Activated CD4-positive, alpha-beta T cell treated with anti-CD3 and anti-CD28 coated beads for 24 hours (primary cell): ENCODE measurements around the gene ARHGAP10.

Experiments
- DNase-seq, 2 donors: peaks; one replicate each; pipeline ENCODE4 v3.0.0-alpha.2; 2020; ENCODE audit warnings: low read depth in 2 of 2

ARHGAP10 gene

DNA sequence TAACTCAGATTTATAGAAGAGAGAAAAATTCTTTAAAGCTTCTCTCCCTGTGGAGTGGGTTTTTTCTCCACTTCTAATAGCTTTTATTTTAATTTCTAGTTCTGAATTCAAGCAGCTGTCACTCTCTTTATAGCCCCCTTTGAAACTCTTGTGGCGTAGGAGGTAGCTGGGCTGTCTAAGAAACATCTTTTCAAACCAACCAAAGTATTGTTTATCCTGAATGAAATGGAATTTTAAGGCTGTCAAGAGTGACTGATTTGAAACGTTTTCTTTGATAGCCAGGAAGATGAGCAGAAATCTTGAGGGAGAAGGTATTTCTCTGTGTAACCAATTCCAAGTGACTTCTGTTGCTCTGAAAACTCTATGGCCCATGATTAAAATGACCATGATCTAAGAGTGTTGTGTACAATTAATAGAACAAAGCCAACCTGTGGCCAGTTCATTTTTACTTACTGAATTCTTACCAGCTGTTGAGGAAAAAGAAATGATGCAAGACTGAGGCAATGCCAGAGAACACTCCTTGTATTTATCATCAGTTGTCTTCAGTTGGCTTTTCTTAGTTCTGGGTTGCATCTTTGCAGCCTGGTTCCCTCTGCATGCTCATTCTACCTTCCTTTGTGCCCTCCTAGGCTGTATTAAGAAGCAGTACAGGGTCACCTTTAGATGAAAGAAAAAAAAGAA lies 298.4 kb downstream of the ARHGAP10 start:
- no peak for DNase-seq

DNA sequence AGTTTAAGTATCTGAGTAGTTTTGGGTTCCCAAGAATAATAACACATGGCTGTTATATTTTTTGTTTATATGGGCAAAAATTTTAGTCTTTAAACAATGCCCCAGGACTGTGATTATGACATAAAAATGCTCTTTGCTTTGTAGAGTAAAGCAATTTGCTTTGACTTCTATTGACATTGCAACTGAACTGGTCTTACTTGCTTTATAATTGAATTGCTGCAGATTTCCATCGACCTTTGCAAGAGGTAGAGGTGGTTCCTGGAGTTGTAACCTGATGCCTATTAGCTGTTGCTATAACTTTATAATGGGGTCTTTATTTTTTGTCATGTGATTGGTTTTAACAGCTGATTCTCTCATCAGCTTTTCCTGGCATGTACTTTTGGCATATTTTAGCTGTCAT lies 302.9 kb downstream of the ARHGAP10 start:
- DNase-seq, result no peak

DNA sequence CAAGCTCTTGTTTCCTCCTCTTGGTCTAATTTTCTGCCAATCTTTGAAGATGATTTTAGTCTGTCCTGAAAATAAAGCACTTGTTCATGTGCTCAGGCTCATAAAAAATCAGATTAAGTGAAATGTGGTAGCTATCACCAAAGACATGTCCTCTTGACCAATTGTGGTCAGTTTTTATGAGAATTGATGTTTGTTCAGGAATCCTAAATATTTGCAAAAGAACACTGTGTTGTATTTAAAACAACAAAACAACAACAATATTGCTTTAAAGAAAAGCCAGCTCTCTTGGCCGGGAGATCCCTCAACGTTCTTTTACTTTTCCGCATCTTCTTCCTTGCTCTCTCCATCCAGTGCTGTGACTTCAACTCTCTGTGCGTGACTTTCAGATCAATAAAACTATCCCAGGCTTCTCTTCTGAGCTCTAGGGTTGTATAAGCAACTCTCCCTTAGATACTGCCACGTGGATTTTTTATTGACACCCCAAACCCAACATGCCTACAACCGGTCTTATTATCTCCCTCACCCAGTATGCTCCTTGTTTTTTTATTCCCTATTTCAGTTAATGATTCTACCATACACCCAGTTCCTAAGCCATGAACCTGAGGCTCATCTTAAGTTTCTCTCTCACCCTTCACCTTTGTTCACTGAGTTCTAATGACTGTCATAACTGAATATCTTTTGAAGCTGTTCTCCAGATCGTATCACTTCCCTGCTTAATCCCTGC lies 309.9 kb downstream of the ARHGAP10 start:
- DNase-seq, result no peak

DNA sequence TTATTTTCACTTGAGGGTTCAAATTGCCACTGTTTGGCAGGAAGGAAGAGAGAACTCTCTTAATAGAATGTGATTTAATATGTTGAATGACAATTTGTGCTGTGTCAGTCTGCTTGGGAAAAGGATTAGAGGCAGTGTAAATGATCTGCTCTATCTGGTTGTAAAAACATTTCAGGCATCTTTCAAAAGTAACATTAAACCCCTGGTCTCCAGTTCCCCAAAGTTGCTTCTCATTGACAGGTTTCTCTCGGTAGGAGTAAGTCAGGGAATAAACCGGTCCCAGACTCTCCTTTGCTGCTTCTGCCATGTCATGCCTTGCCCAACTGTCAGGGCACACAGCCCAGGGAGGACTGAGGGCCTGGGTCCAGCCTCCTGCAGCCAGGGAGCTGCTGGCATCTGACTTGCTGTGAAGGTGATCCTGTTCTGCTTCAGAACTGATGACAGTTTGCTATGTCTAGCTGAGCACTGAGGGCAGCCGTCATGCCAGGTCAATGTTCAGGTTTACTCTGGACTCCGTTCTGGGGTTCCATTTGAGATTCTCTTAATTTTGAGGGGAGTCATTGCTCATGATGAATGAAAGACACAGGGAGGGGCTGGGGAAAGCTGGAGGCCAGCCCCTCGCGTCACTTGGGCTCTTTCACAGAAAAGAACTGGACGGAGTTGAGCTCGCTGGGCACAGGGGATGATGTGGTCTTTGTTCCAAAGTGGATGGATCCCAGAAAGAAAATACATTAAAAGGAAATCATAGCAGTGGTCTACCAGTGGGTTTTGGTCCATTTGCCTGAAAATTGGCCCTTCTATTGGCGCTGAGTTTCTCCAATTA lies 312.4 kb downstream of the ARHGAP10 start:
- no peak for DNase-seq

DNA sequence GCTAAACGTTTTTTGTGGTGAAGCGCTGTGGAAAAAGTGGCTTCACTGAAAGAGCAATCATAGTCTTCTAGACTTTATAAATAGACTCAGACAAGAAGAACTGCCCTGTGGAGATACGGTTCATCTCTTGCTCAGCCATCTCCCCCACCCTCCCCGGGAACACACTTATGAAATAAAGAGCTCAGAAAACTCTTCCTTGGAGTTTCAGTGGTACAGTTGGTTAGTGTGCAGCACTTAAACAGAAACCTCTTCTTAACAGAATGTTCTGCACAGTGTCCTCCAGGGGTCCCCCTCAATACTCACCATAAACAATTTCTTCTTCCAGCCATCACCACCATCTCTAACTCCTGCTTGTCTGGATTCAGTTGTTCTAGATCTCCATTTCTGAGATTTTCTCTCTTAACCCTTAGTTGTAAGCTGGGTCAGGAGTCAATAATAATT lies 313.0 kb downstream of the ARHGAP10 start:
- DNase-seq, result no peak

DNA sequence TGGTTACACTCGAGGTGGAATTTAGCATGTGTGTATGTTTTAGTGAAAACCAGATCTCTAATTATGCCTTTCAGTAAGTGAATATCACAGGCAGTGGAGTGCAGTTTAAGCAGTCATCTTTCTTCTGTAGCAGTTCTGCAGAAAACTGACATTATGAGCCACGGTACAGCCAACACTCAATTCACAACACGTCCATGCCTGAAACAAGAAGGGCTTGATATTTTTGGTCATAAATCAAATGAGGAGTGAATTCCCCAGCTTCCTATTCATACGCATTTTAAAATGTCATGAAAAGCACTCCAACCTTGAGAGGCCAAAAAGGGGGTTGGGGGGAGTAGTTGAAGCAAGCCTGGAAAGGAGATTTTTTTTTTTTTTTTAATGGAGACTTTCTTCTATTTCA lies 316.7 kb downstream of the ARHGAP10 start:
- no peak for DNase-seq

DNA sequence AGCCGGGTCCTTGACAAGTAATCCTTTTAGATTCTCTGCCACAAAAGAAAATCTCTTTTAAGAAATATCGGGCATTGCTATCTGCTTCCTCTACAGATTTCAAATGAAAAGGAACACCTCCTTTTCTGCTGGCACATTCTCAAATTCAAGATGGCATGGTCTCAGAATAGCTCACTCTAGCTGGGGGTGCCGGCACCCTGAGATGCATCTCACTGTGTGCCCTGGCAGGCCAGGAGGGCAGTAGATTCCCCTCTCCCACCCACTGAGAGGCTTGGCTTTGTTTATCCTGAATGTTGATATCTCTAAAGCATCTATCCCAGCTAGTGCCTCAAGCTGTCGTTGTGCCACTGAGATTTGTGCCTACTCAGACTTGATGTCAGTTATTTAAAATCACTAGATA lies 319.5 kb downstream of the ARHGAP10 start:
- no peak for DNase-seq

DNA sequence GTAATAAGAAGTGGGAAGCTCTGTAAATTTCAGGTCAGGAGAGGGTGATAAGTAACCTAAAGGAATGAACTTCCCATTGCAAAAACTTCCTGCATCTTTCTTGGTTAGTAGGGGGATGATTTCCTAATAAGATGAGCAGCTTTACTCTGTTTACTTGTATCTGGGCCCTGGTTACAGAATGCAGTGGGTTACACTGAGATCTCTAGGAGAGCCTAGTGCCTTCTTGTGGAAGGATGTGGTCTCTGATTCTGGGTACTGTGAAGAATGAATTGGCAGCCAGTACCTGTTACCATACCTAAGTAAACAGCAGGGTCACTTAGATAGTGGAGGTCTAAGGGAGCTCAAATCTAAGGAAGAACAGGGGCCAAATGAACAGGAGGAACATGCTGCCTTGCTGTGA lies 320.6 kb downstream of the ARHGAP10 start:
- no peak for DNase-seq

DNA sequence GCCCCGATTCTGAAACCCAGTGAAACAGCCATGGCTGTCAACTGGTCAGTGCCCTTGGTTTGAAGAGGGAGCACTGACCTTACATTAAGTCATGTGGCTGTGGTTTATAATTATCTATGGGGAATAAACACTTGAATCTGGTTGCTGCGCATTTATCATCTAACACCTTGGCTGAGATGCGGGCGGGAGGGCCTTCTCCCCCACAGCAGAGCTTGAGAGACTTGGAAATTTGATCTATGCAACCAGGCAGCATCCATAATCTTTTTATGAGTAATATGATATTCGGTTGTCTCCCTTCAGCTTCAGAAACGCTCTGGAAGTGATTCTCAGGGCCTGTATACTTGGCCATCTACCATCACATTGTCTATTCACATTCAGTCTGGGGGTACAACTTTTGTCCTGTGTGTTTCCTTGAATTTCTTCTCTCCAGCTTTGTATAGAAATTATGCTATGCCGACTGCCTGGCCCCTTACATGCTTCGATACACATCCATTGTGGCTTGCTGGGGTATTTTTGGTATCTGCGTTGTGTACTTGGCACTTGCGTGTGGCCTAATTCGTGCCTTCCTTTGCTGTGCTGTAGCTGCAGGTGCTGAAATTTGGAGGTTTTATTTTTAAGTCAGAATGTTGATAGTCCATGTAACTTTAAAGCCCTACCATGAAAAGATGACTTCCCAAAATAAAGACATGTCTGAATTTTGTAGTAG lies 321.6 kb downstream of the ARHGAP10 start:
- no peak for DNase-seq

DNA sequence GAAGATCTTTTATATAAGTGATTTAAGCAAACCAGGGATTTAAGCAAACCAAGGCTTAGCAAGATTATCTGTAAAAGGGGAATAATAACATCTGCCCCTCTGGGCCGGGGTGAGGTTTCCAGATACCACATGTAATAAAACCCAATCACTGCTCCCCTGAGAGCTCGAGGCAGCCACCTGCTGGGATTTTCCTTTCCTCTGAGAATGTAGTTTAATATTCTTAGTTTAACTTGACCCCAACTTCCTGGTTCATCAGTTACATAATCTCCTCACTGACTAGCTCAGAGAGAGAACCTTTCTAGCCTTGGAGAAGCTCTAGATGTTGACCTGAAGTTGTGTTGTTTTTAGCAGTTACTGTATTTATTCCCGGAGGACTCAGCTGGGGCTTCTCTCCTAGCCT lies 322.4 kb downstream of the ARHGAP10 start:
- no peak for DNase-seq

DNA sequence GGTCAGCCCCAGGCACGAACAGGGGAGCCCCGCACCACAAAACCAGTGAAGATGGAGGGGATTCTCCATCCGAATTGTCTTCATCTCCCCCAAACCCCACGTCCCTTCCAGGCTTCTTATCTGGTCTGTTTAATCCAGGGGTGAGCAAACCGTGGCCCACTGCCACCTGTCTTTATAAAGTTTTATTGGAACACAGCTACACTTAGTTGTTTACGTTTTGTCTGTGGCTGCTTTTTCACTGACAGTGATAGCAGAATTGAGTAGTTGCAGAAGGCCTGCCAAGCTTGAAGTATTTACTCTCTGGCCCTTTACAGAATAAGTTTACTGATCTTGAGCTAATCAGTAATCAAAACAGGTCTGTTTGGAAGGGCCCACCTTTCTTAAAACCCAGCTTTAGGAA lies 324.0 kb downstream of the ARHGAP10 start:
- no peak for DNase-seq

DNA sequence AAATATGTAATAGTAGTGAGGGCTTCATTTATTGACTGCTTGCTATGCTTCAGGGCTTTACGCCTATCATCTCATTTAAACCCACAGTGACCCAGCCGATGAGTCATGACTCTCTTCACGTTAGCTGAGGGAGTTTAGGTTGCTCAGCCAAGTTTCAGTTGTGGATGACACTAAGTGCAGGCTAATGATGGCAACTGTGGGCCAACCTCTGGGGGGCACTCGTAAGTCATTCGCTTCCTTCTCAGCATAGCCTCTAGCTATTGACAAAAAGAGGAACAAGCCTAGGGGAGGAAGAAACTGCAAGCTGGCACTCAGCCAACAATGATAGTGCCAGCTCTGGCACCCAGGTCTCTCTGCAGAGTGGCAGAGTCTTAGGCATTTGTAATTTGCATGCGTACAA lies 325.0 kb downstream of the ARHGAP10 start:
- peak; percentile 16 to 45 for DNase-seq

DNA sequence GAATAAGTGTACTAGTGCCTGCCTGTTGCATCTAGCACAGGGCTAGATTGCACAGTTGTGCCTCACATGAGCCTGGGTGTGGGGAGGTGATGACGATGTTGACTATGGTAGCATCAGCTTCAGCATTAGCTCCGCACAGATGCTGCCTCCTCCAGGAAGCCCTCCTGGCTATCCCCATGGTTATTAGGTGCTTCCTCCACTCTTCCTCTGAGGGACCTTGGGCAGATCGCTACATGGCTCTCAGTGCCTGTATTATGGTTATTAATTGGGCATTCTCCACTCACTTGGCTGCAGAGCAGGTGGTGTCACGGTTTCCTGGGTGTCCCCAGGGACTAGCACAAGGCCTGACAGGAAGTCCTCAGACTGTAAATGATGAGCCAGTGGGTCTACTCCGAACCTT lies 325.6 kb downstream of the ARHGAP10 start:
- DNase-seq, result no peak

DNA sequence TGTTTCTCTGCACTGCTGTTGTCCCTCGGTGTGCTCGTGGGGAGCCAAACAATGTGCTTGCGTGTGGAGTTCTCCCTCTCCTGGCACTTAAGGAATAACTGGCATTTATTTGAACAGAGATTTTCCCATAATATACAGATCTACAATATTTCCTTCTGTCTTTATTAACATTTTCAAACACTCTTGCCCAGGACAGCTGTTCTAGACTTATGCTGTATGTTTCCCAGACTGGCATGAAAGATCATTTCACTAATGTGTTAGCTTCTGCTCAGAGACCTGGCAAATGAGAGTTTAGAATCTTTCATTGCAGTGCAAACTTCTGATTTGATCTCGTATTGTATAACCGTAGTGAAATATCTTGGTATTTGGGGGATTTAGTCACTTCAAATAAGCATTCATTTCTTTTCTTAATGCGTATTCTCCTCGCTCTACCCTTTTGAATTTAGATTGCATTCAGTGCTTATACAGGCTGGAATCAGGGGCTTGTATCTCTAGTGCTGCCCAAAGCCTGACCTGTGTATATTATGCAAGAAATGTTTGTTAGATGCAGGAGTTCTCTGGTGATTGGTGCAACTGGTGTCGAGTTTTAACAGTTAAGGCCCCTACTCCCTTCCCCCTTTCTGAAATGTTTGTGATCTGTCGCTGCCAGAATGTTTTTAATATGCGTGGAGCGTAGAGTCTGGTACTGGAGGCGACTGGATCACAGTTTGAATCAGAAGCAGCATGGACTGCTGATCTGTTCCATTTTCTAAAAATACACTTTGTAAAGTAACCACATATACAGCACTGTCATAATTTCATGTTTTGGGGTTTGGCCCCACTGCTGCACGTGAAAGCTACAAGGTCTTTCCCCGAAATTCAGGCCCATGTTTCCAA lies 326.3 kb downstream of the ARHGAP10 start:
- no peak for DNase-seq

DNA sequence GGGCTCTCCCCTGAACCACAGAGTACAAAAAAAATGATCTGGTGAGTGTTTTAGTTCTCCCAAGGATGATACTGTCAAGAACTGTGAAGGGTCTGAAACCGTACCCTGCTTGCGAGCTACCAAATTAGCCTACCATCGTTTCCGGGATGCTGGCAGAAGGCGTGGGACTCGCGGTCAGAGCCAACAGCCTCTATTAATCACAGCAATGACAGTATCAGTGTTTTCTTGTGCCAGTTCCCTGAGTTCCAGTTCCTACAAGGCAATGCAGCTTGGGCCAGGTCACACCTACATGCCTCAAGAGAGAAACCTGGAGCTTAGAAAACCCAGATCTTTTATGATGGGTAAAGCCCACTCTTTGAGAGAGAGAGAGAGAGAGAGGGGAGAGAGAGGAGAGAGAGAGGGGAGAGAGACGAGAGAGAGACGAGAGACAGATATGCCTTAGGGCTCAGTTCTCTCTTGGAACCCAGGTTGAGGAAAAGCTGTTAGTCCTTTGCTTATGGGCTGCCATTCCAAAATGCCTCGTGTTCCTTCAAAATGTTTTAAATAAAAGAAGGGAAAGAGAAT lies 327.8 kb downstream of the ARHGAP10 start:
- no peak for DNase-seq

DNA sequence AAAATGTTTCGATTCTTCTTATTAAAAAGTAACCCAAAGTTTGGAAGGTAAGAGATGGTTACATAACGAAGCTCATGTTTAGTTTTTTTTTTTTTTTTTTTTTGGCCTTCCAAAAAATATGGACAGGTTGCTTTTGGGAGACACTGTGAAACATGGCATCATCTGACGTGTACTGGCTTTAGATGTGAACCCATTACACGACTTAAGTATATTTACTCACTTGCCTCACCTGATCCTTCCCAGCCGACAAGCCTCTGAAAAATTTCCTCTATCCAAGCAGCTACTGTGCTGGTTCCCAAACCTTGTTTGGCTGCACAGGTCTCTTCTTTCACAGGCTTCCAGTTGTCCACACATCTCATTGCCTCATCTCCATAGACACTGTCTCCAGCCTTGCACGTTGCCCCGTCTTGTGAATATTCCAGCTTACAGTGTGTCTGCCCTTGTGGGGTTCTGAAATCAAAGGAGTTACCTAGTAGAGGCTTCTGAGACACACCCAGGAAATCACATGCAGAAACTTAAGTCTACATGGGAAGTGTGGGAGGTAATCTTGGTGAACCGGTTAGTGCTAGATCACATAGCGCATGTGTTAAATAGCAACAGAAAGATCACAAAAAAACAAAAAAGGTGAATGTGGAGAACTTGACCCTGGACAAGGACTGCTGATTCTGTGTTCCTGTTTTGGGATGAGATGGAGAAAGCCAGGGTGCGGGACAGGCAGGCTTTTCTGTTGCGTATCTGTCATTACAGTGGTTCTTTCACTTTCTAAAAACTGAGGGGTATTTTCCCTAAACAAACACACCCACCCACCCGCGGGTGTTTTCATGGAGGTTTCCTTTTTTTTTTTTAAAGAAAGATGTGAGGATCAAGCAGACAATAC lies 328.6 kb downstream of the ARHGAP10 start:
- DNase-seq, result no peak

DNA sequence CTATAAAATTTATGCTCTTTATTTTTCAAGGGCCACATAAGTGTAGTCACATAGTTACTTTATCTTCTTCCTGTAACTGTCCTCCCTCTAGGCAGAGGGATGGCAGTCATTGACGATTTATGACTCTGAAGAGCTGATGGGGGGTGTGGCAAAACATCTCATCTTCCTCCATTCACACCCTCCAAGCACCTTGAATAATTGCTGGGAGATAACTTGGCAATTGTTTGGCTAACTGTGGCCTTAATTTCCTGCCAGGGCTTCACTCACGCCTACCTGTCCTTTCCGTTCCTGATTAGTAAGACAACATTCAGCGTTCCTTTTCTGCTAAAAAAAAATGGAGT lies 329.2 kb downstream of the ARHGAP10 start:
- DNase-seq, result no peak

DNA sequence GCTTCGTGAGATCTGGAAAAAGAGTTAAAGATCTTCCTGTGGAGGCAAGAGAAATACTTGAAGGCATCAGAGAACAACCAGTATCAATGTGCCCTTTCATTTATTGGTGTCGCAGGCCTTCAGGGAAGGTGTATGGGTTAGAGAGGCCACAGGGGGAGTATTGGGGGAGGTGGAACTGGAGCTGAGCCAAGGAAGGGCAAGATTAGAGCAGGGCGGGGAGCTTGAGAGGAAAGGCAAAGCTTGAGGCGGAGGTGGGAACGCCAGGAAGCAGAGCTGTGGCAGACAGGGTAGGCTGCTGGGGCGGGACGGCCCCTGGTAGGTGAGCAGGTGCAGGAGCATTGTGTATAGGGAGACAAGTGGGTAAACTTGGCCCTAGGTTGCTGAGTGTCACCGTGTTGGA lies 329.9 kb downstream of the ARHGAP10 start:
- no peak for DNase-seq

DNA sequence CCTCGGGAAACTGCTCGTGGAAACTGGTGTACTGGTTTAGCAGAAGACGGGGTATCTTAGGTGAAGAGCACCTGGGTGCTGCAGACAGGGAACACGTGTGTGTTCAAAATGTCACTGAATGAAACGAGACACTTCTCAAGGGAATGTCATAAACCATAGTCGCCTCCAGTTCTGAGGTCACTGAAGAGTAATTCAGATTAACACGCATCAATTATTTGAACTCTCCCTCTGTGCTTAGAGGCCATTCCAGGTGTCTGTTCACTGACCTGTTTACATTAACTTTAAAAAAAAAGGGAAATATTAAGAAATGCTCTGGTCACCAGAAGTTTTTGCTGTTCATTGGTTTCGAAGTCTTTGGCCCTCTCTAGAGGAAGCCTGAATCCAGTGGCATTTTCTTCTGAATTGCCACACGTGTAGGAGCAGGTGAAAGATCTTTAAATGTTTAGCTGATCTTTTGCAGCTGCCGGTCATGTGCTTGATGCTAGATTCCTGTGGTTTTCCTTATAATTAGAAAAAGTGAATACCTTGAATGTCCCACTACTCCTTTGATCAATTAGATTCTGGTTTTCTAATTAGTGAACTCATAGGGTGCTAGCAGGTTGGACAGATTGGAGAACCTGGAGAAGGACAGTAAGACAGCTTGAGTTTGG lies 330.5 kb downstream of the ARHGAP10 start:
- DNase-seq, result no peak
